GM12878 (cell line): ENCODE data around the gene ATP4A. TPM values are rescaled to one million over a fixed set of nuclear protein-coding genes. Genes with fewer than 3 reads are reported as not detected.

Experiments
- ATAC-seq: fragments of 200-7000 bp; cut with Tn5 transposase; 3 replicates; pipeline ENCODE4 v1.9.1; 2020; ENCODE audit warnings: mild to moderate bottlenecking, moderate library complexity
- BruUV-seq: library from RNA; stranded (reverse); fragments of 400-500 nt; replicated peaks from 2 replicates; lab custom pipeline; 2021; lab: Mats Ljungman, UMichigan
- CTCF ChIA-PET: fragments of 300-600 bp; sonication (Branson Sonifier 250); formaldehyde crosslinking; extraction: SDS; loops from one replicate; lab custom pipeline; 2021; ENCODE audit warnings: inconsistent platforms; lab: Yijun Ruan, JAX
- POLR2A ChIA-PET: fragments of 350-600 bp; formaldehyde crosslinking; extraction: SDS; loops from one replicate; lab custom pipeline; 2021; ENCODE audit warnings: inconsistent platforms; lab: Charles Lee
- RAD21 ChIA-PET: fragments of 300-600 bp; sonication (Branson Sonifier 250); formaldehyde crosslinking; loops from one replicate; lab custom pipeline; 2023; ENCODE audit warnings: antibody characterized with exemption; ENCODE audit not compliant: unreplicated experiment; lab: Charles Lee
- SMC1A ChIA-PET: fragments of 300-600 bp; sonication (Branson Sonifier 250); formaldehyde crosslinking; loops from one replicate; lab custom pipeline; 2023; ENCODE audit not compliant: unreplicated experiment, uncharacterized antibody; lab: Charles Lee
- DNase-seq: peaks from one replicate; pipeline ENCODE4 v3.0.0-alpha.2; 2011; ENCODE audit warnings: low read depth, low spot score
- FAIRE-seq: peaks from 3 replicates; lab custom pipeline; 2011; peaks lifted over from hg19 to GRCh38; lab: Jason Lieb, UNC
- H2AFZ ChIP-seq: 2 replicates; pipeline ENCODE4 v1.6.0; 2011; ENCODE audit warnings: low read depth, low read length, control low read depth; ENCODE audit not compliant: control insufficient read depth
- H3K27ac ChIP-seq: 2 replicates; pipeline ENCODE4 v1.5.1; 2011; ENCODE audit warnings: control low read depth; ENCODE audit not compliant: control insufficient read depth, insufficient read depth
- H3K27me3 ChIP-seq, 2 experiments: replicated peaks in 1 of 2; 2 replicates each; pipeline versions ENCODE4 v1.6.0 to v1.6.1; 2011; ENCODE audit warnings: low read length in 1 of 2; ENCODE audit not compliant: control insufficient read depth in 2 of 2, insufficient read depth in 2 of 2
- H3K36me3 ChIP-seq, 2 experiments: 2 replicates each; pipeline ENCODE4 v1.5.1; 2011; ENCODE audit warnings: low read length in 1 of 2; ENCODE audit not compliant: control insufficient read depth in 2 of 2, insufficient read depth in 2 of 2
- H3K4me1 ChIP-seq: 2 replicates; pipeline ENCODE4 v1.6.1; 2011; ENCODE audit warnings: mild to moderate bottlenecking, low read length, moderate library complexity, mixed read lengths; ENCODE audit not compliant: control insufficient read depth, insufficient read depth
- H3K4me2 ChIP-seq: 2 replicates; pipeline ENCODE4 v1.6.0; 2011; ENCODE audit warnings: control low read depth; ENCODE audit not compliant: control insufficient read depth, insufficient read depth
- H3K4me3 ChIP-seq: fragments of 200-600 bp; sonication (generic); 2 replicates; pipeline ENCODE4 v1.5.1; 2016
- H3K79me2 ChIP-seq: 2 replicates; pipeline ENCODE4 v1.6.0; 2011; ENCODE audit warnings: low read length; ENCODE audit not compliant: control insufficient read depth, insufficient read depth
- H3K9ac ChIP-seq: 2 replicates; pipeline ENCODE4 v1.8.0; 2011; ENCODE audit warnings: low read length, control low read depth, mixed read lengths; ENCODE audit not compliant: control insufficient read depth, insufficient read depth
- H3K9me3 ChIP-seq: replicated peaks from 3 replicates; pipeline ENCODE4 v1.5.1; 2011; ENCODE audit warnings: mild to moderate bottlenecking, low read length; ENCODE audit not compliant: control insufficient read depth, insufficient read depth
- H4K20me1 ChIP-seq: 2 replicates; pipeline ENCODE4 v1.6.0; 2011; ENCODE audit not compliant: control insufficient read depth, insufficient read depth
- ATF7 ChIP-seq: fragments of 450-650 bp; IDR thresholded peaks from 2 replicates; pipeline ENCODE4 v1.6.1; 2016; ENCODE audit warnings: low read depth, mild to moderate bottlenecking
- EZH2 ChIP-seq: IDR thresholded peaks from 2 replicates; pipeline ENCODE4 v1.6.1; 2012; ENCODE audit warnings: low read depth, mild to moderate bottlenecking, control low read depth, inconsistent platforms, low read length, borderline replicate concordance; ENCODE audit not compliant: control insufficient read depth
- KLF5 ChIP-seq: fragments of 450-650 bp; IDR thresholded peaks from 2 replicates; pipeline ENCODE4 v1.6.1; 2014; ENCODE audit warnings: mild to moderate bottlenecking; ENCODE audit not compliant: partially characterized antibody
- RELA ChIP-seq: fragments of 450-650 bp; IDR thresholded peaks from 2 replicates; pipeline ENCODE4 v1.8.0; 2014; ENCODE audit warnings: borderline replicate concordance; ENCODE audit not compliant: partially characterized antibody
- SIN3A ChIP-seq: IDR thresholded peaks from 2 replicates; pipeline ENCODE4 v1.6.1; 2012; ENCODE audit warnings: low read depth, low read length, improper control_type of control experiment
- SMAD1 ChIP-seq: fragments of 450-650 bp; IDR thresholded peaks from 2 replicates; pipeline ENCODE4 v1.6.1; 2018; ENCODE audit warnings: mild to moderate bottlenecking, low read depth; ENCODE audit not compliant: partially characterized antibody
- SP1 ChIP-seq: IDR thresholded peaks from one replicate; pipeline ENCODE4 v1.6.1; 2011; ENCODE audit warnings: low read depth, low read length
- YBX1 ChIP-seq: fragments of 450-650 bp; IDR thresholded peaks from 2 replicates; pipeline ENCODE4 v1.6.1; 2016; ENCODE audit warnings: antibody characterized with exemption
- WGBS: methylation state at CpG from one replicate; pipeline ENCODE4 v1.1.6; 2016; ENCODE audit warnings: low lambda C conversion rate; ENCODE audit not compliant: insufficient replicate concordance, insufficient coverage; ENCODE audit errors: missing lambda C conversion rate; 5-methylcytosine and 5-hydroxymethylcytosine counted together
- in situ Hi-C: fragments of 300-500 bp; cut with MboI; formaldehyde crosslinking; loops from 9 replicates; pipeline ENCODE4 v1.14.3; 2018; ENCODE audit warnings: mixed read lengths
- intact Hi-C: fragments of 100-400 bp; cut with micrococcal nuclease; formaldehyde crosslinking; loops from one replicate; pipeline ENCODE4 v1.14.2; 2022; ENCODE audit not compliant: unreplicated experiment
- polyA plus RNA-seq, 11 experiments: library from polyadenylated mRNA; depleted of rRNA in 4 of 11; unstranded in 6 of 11; stranded (reverse) in 5 of 11; fragments of >200 nt; fragmentation: Nextera tagmentation in 4 of 11; fragmentation: Illumina TruSeq in 1 of 11; extraction: Ambion mirVana in 4 of 11; extraction: Trizol in 1 of 11; gene quantifications; 1 replicate in 1 of 11; 2 replicates in 10 of 11; pipeline versions ENCODE4 v1.2.1 to v1.2.3, GENCODE V29; 2011 to 2016; ENCODE audit warnings: inconsistent platforms in 2 of 11, missing spikeins in 2 of 11, low read depth in 1 of 11
- total RNA-seq, 4 experiments: library from RNA; depleted of rRNA in 3 of 4; stranded (reverse); fragments of >200 nt in 3 of 4; fragmentation: Illumina TruSeq in 1 of 4; extraction: Trizol in 1 of 4; gene quantifications; 2 replicates each; pipeline versions ENCODE4 v1.2.1 to v1.2.3, GENCODE V29; 2013 to 2021
- TF ChIP-seq, protein P1 (sequence below): fragments of 450-650 bp; IDR thresholded peaks from 2 replicates; pipeline ENCODE4 v1.6.1; 2016; ENCODE audit warnings: mild to moderate bottlenecking, moderate library complexity, borderline replicate concordance
- TF ChIP-seq, protein P2 (sequence below): IDR thresholded peaks from 2 replicates; pipeline ENCODE4 v1.6.1; 2011; ENCODE audit warnings: low read depth, mild to moderate bottlenecking, low read length, moderate library complexity, borderline replicate concordance; ENCODE audit errors: extremely low read depth
- TF ChIP-seq, protein P3 (sequence below): IDR thresholded peaks from 2 replicates; pipeline ENCODE4 v1.6.1; 2012; ENCODE audit warnings: improper control_type of control experiment, low read depth, low read length; ENCODE audit not compliant: insufficient replicate concordance
- TF ChIP-seq, protein P4 (sequence below): IDR thresholded peaks from 2 replicates; pipeline ENCODE4 v1.6.1; 2011; ENCODE audit warnings: borderline replicate concordance, low read depth, mild to moderate bottlenecking, moderate library complexity, low read length; ENCODE audit not compliant: insufficient read depth, poor library complexity, severe bottlenecking

The ATP4A gene
- total and polyA plus RNA-seq, 10 of the 15 experiments (the other 5 are each of a cell fraction or from before 2014, with no cell fraction given), result 0.03 to 1.5 (median 0.11) TPM; not detected in 3

DNA sequence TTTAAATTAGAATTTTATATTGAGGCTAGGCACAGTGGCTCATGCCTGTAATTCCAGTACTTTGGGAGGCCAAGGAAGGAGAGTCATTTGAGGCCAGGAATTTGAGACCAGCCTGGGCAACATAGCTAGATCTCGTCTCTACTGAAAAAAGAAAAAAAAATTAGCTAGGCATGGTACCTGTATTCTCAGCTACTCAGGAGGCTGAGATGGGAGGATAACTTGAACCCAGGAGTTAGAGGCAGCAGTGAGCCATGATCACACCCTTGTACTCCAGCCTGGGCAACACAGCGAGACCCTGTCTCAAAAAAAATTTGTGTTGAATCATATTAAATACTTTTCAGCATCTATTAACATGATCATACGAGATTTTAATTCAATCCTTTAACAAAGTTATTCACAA, 27.4 kb upstream of the ATP4A start:
- ChIA-PET POLR2A (interaction anchor here (0.6 to 1.8 kb wide), 3 partner anchors 18 to 80 kb away, joined by 5 read pairs; no protein-coding TSS in a partner anchor), RAD21 (interaction anchor here (4.1 kb wide), 1 partner anchor 82 kb away, joined by 24 read pairs; no protein-coding TSS in a partner anchor), SMC1A (interaction anchor here (2.1 to 4.6 kb wide), 2 partner anchors 42 to 81 kb away, joined by 10 to 28 read pairs; no protein-coding TSS in a partner anchor), CTCF (interaction anchor here (1.4 to 5.8 kb wide), 4 partner anchors 42 to 238 kb away, joined by 5 to 63 read pairs (median 34); no protein-coding TSS in a partner anchor)
- no peaks in the 10 kb centered on the region for H3K79me2 ChIP-seq
- no peak overlapping the region for H3K4me3 ChIP-seq
- no peaks in the 10 kb centered on the region for H3K36me3 ChIP-seq
- intact Hi-C loops, result no loop called here
- no peaks in the 10 kb centered on the region for H4K20me1 ChIP-seq
- ATAC-seq (no peak), FAIRE-seq (no peak), DNase-seq (no peak)
- 30% methylated on average over 3 of the region's 3 CpGs for WGBS
- no peaks in the 10 kb centered on the region; the same call in 2 of the 3 replicates for H3K9me3 ChIP-seq
- H3K27ac ChIP-seq, result no peak overlapping the region
- in situ Hi-C loops, result no loop called here
- H3K4me1 ChIP-seq, result no peaks in the 10 kb centered on the region
- no peak overlapping the region for H3K4me2 ChIP-seq
- H2AFZ ChIP-seq, result no peak overlapping the region
- no peak overlapping the region for H3K9ac ChIP-seq
- no TSS peak for BruUV-seq
- no peaks in the 10 kb centered on the region for H3K27me3 ChIP-seq
- TF ChIP-seq, protein P1, sequence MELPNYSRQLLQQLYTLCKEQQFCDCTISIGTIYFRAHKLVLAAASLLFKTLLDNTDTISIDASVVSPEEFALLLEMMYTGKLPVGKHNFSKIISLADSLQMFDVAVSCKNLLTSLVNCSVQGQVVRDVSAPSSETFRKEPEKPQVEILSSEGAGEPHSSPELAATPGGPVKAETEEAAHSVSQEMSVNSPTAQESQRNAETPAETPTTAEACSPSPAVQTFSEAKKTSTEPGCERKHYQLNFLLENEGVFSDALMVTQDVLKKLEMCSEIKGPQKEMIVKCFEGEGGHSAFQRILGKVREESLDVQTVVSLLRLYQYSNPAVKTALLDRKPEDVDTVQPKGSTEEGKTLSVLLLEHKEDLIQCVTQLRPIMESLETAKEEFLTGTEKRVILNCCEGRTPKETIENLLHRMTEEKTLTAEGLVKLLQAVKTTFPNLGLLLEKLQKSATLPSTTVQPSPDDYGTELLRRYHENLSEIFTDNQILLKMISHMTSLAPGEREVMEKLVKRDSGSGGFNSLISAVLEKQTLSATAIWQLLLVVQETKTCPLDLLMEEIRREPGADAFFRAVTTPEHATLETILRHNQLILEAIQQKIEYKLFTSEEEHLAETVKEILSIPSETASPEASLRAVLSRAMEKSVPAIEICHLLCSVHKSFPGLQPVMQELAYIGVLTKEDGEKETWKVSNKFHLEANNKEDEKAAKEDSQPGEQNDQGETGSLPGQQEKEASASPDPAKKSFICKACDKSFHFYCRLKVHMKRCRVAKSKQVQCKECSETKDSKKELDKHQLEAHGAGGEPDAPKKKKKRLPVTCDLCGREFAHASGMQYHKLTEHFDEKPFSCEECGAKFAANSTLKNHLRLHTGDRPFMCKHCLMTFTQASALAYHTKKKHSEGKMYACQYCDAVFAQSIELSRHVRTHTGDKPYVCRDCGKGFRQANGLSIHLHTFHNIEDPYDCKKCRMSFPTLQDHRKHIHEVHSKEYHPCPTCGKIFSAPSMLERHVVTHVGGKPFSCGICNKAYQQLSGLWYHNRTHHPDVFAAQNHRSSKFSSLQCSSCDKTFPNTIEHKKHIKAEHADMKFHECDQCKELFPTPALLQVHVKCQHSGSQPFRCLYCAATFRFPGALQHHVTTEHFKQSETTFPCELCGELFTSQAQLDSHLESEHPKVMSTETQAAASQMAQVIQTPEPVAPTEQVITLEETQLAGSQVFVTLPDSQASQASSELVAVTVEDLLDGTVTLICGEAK, result no peak
- TF ChIP-seq SMAD1, result no peak
- no peak for TF ChIP-seq SP1
- TF ChIP-seq ATF7, result no peak
- TF ChIP-seq KLF5, result no peak
- no peak for TF ChIP-seq SIN3A
- TF ChIP-seq, protein P2, sequence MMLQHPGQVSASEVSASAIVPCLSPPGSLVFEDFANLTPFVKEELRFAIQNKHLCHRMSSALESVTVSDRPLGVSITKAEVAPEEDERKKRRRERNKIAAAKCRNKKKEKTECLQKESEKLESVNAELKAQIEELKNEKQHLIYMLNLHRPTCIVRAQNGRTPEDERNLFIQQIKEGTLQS, result no peak
- TF ChIP-seq, protein P3, sequence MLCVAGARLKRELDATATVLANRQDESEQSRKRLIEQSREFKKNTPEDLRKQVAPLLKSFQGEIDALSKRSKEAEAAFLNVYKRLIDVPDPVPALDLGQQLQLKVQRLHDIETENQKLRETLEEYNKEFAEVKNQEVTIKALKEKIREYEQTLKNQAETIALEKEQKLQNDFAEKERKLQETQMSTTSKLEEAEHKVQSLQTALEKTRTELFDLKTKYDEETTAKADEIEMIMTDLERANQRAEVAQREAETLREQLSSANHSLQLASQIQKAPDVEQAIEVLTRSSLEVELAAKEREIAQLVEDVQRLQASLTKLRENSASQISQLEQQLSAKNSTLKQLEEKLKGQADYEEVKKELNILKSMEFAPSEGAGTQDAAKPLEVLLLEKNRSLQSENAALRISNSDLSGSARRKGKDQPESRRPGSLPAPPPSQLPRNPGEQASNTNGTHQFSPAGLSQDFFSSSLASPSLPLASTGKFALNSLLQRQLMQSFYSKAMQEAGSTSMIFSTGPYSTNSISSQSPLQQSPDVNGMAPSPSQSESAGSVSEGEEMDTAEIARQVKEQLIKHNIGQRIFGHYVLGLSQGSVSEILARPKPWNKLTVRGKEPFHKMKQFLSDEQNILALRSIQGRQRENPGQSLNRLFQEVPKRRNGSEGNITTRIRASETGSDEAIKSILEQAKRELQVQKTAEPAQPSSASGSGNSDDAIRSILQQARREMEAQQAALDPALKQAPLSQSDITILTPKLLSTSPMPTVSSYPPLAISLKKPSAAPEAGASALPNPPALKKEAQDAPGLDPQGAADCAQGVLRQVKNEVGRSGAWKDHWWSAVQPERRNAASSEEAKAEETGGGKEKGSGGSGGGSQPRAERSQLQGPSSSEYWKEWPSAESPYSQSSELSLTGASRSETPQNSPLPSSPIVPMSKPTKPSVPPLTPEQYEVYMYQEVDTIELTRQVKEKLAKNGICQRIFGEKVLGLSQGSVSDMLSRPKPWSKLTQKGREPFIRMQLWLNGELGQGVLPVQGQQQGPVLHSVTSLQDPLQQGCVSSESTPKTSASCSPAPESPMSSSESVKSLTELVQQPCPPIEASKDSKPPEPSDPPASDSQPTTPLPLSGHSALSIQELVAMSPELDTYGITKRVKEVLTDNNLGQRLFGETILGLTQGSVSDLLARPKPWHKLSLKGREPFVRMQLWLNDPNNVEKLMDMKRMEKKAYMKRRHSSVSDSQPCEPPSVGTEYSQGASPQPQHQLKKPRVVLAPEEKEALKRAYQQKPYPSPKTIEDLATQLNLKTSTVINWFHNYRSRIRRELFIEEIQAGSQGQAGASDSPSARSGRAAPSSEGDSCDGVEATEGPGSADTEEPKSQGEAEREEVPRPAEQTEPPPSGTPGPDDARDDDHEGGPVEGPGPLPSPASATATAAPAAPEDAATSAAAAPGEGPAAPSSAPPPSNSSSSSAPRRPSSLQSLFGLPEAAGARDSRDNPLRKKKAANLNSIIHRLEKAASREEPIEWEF, result no peak
- no peak for TF ChIP-seq RELA
- TF ChIP-seq YBX1, result no peak
- no peak for TF ChIP-seq EZH2
- TF ChIP-seq, protein P4, sequence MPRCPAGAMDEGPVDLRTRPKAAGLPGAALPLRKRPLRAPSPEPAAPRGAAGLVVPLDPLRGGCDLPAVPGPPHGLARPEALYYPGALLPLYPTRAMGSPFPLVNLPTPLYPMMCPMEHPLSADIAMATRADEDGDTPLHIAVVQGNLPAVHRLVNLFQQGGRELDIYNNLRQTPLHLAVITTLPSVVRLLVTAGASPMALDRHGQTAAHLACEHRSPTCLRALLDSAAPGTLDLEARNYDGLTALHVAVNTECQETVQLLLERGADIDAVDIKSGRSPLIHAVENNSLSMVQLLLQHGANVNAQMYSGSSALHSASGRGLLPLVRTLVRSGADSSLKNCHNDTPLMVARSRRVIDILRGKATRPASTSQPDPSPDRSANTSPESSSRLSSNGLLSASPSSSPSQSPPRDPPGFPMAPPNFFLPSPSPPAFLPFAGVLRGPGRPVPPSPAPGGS, result no peak
